NCI-H2227 (cell line): ENCODE results near the gene SLC6A15.

Experiments used
- DNase-seq: peaks from one replicate; lab custom pipeline; 2025; ENCODE audit not compliant: unreplicated experiment; lab: John Stamatoyannopoulos, UW

Gene SLC6A15

GRCh38 chr12:84875241-84875640 lies 37.4 kb downstream of the SLC6A15 start:
- DNase-seq, result no peak

- no peak for DNase-seq
Observed at GRCh38 chr12:84874825-84875139, 37.8 kb downstream of the SLC6A15 start.

- peak; percentile 79 for DNase-seq
Observed at GRCh38 chr12:84874125-84874824, 38.3 kb downstream of the SLC6A15 start.

- no peak for DNase-seq
Observed at GRCh38 chr12:84862186-84862585, 50.4 kb downstream of the SLC6A15 start.

- DNase-seq, result no peak
Observed at GRCh38 chr12:84860718-84861117, 51.9 kb downstream of the SLC6A15 start.

- DNase-seq, result no peak
Observed at GRCh38 chr12:84858796-84859195, 53.8 kb downstream of the SLC6A15 start.

- DNase-seq, result no peak
Observed at GRCh38 chr12:84857525-84858208, 54.9 kb downstream of the SLC6A15 start.

GRCh38 chr12:84856156-84856900 lies 56.3 kb downstream of the SLC6A15 start:
- no peak for DNase-seq

GRCh38 chr12:84843593-84844144 lies 68.9 kb downstream of the SLC6A15 start:
- DNase-seq, result no peak

- peak; percentile 68 for DNase-seq
Observed at GRCh38 chr12:84842406-84843013, 70.1 kb downstream of the SLC6A15 start.

- DNase-seq, result no peak
Observed at GRCh38 chr12:84841591-84841990, 71.0 kb downstream of the SLC6A15 start.

GRCh38 chr12:84840356-84840755 lies 72.2 kb downstream of the SLC6A15 start:
- DNase-seq, result no peak

GRCh38 chr12:84826925-84827324 lies 85.7 kb downstream of the SLC6A15 start:
- no peak for DNase-seq

GRCh38 chr12:84825149-84825548 lies 87.5 kb downstream of the SLC6A15 start:
- no peak for DNase-seq

- no peak for DNase-seq
Observed at GRCh38 chr12:84822525-84822924, 90.1 kb downstream of the SLC6A15 start.

- DNase-seq, result no peak
Observed at GRCh38 chr12:84816916-84817695, 95.5 kb downstream of the SLC6A15 start.

- no peak for DNase-seq
Observed at GRCh38 chr12:84814664-84815245, 97.8 kb downstream of the SLC6A15 start.

- DNase-seq, result no peak
Observed at GRCh38 chr12:84813780-84814663, 98.6 kb downstream of the SLC6A15 start.

GRCh38 chr12:84811291-84811690 lies 101.3 kb downstream of the SLC6A15 start:
- DNase-seq, result no peak
